HL-60 (cell line): Measurements from ENCODE around the gene SRP9.
"Not testable (repeated sequence)": the region's sequence is repeated elsewhere in the genome, so short reads cannot be mapped to it uniquely, and the experiment has no call there.

ENCODE experiments used
- DNase-seq, 2 experiments: peaks; one replicate each; pipeline ENCODE4 v3.0.0-alpha.2; 2010 to 2020; ENCODE audit warnings: low read depth in 1 of 2, low spot score in 1 of 2
- H3K27ac ChIP-seq: fragments of 250-450 bp; sonication (Bioruptor Pico); replicated peaks from 2 replicates; pipeline ENCODE4 v1.5.1; 2020; ENCODE audit warnings: mild to moderate bottlenecking, moderate library complexity
- H3K27me3 ChIP-seq: fragments of 250-450 bp; sonication (Bioruptor Pico); 2 replicates; pipeline ENCODE4 v1.5.1; 2021; ENCODE audit warnings: mild to moderate bottlenecking, moderate library complexity; ENCODE audit not compliant: insufficient read depth, poor library complexity, severe bottlenecking
- H3K4me3 ChIP-seq: replicated peaks from 2 replicates; pipeline ENCODE4 v1.5.1; 2011; ENCODE audit warnings: mild to moderate bottlenecking, control low read depth, low read length; ENCODE audit not compliant: insufficient read depth
- GABPA ChIP-seq: IDR thresholded peaks from 2 replicates; pipeline ENCODE4 v1.6.1; 2012; ENCODE audit warnings: low read depth
- POLR2AphosphoS5 ChIP-seq: IDR thresholded peaks from 2 replicates; pipeline ENCODE4 v1.6.1; 2012; ENCODE audit warnings: low read depth
- SPI1 ChIP-seq: IDR thresholded peaks from 2 replicates; pipeline ENCODE4 v1.6.1; 2012; ENCODE audit warnings: low read depth, mild to moderate bottlenecking, borderline replicate concordance
- TF ChIP-seq, protein P1 (sequence below): IDR thresholded peaks from 2 replicates; pipeline ENCODE4 v1.6.1; 2012; ENCODE audit warnings: low read depth; ENCODE audit not compliant: insufficient replicate concordance
- TF ChIP-seq, protein P2 (sequence below): IDR thresholded peaks from one replicate; pipeline ENCODE4 v1.5.1; 2011; ENCODE audit warnings: low read length, control low read depth, inconsistent platforms; ENCODE audit not compliant: insufficient read depth

The SRP9 gene

DNA sequence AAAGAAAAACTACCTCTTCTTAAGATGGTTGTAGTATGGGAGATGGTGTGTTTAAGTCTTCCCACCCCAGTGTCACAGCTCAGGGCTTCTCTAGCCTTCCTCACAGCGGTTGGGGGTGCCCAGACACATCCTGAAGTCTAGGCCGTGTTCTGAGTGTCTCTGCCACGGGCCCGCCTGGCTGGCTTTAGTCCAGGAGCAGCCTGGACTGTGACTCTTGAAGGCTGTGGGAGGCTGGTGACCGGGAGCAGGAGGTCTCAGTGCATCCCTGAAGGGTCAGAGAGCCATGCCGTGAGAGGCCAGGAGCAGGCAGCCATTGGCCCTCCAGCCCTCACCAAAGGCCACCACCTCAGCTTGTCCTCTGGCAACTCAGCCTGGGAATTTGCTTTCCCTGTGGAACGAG is 36.8 kb downstream of the SRP9 start:
- TF ChIP-seq, protein P1, sequence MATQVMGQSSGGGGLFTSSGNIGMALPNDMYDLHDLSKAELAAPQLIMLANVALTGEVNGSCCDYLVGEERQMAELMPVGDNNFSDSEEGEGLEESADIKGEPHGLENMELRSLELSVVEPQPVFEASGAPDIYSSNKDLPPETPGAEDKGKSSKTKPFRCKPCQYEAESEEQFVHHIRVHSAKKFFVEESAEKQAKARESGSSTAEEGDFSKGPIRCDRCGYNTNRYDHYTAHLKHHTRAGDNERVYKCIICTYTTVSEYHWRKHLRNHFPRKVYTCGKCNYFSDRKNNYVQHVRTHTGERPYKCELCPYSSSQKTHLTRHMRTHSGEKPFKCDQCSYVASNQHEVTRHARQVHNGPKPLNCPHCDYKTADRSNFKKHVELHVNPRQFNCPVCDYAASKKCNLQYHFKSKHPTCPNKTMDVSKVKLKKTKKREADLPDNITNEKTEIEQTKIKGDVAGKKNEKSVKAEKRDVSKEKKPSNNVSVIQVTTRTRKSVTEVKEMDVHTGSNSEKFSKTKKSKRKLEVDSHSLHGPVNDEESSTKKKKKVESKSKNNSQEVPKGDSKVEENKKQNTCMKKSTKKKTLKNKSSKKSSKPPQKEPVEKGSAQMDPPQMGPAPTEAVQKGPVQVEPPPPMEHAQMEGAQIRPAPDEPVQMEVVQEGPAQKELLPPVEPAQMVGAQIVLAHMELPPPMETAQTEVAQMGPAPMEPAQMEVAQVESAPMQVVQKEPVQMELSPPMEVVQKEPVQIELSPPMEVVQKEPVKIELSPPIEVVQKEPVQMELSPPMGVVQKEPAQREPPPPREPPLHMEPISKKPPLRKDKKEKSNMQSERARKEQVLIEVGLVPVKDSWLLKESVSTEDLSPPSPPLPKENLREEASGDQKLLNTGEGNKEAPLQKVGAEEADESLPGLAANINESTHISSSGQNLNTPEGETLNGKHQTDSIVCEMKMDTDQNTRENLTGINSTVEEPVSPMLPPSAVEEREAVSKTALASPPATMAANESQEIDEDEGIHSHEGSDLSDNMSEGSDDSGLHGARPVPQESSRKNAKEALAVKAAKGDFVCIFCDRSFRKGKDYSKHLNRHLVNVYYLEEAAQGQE: no peak
- no peak for TF ChIP-seq SPI1
- no peak for TF ChIP-seq POLR2AphosphoS5
- no peak for TF ChIP-seq GABPA
- TF ChIP-seq, protein P2, sequence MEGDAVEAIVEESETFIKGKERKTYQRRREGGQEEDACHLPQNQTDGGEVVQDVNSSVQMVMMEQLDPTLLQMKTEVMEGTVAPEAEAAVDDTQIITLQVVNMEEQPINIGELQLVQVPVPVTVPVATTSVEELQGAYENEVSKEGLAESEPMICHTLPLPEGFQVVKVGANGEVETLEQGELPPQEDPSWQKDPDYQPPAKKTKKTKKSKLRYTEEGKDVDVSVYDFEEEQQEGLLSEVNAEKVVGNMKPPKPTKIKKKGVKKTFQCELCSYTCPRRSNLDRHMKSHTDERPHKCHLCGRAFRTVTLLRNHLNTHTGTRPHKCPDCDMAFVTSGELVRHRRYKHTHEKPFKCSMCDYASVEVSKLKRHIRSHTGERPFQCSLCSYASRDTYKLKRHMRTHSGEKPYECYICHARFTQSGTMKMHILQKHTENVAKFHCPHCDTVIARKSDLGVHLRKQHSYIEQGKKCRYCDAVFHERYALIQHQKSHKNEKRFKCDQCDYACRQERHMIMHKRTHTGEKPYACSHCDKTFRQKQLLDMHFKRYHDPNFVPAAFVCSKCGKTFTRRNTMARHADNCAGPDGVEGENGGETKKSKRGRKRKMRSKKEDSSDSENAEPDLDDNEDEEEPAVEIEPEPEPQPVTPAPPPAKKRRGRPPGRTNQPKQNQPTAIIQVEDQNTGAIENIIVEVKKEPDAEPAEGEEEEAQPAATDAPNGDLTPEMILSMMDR: no peak
- no peak overlapping the region for H3K4me3 ChIP-seq
- no peak for DNase-seq
- no peaks in the 10 kb centered on the region for H3K27me3 ChIP-seq
- H3K27ac ChIP-seq: peak overlapping the region; percentile 65; the same call in 1 of the 2 replicates

DNA sequence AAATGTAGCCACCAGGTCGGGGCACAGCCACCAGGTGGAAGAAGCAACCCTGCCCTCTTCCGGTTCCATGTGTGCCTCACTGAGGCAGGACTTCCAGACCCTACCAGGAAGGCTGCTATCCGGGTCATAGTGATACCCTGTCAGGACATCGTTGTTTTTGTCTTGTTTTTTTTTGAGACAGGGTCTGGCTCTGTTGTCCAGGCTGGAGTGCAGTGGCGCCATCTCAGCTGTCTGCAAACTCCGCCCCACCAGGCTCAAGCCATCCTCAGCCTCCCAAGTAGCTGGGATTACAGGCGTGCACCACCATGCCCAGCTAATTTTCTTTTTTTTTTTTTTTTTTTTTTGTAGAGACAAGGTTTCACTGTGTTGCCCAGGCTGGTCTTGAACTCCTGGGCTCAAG is 37.5 kb downstream of the SRP9 start:
- H3K4me3 ChIP-seq, DNase-seq, H3K27ac ChIP-seq, H3K27me3 ChIP-seq: not testable (repeated sequence)

DNA sequence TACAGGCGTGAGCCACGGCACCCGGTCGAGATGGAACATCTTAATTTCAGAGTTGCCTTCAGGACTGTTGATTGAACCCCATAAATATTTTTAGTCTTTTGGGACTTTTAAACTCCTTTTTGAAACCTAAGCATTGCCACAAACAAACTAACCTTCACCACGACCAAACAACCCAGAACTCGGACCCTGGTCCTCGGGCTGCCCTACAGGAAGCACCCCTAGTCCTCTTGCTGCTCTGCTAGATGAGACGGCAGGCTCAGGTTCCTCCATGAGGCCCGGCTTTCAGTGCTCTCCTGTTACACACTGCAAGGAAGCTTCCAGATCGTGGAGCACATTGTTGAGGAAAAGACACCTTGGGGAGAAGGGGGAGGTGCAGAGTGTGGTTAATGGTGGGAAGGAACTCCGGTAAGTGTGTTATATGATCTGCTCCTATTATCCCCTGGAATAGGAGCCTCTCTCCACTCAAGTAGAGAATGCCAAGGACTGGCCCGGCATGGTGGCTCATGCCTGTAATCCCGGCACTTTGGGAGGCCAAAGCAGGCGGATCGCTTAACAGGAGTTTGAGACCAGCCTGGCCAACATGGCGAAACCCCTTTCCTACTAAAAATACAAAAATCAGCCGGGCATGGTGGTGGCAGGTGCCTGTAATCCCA is 38.0 kb downstream of the SRP9 start:
- no peaks in the 10 kb centered on the region for H3K27me3 ChIP-seq
- TF ChIP-seq POLR2AphosphoS5 (no peak), GABPA (no peak), SPI1 (no peak)
- TF ChIP-seq, protein P2: no peak
- TF ChIP-seq, protein P1: no peak
- H3K4me3 ChIP-seq: no peak overlapping the region
- DNase-seq: no peak
- no peak overlapping the region for H3K27ac ChIP-seq

DNA sequence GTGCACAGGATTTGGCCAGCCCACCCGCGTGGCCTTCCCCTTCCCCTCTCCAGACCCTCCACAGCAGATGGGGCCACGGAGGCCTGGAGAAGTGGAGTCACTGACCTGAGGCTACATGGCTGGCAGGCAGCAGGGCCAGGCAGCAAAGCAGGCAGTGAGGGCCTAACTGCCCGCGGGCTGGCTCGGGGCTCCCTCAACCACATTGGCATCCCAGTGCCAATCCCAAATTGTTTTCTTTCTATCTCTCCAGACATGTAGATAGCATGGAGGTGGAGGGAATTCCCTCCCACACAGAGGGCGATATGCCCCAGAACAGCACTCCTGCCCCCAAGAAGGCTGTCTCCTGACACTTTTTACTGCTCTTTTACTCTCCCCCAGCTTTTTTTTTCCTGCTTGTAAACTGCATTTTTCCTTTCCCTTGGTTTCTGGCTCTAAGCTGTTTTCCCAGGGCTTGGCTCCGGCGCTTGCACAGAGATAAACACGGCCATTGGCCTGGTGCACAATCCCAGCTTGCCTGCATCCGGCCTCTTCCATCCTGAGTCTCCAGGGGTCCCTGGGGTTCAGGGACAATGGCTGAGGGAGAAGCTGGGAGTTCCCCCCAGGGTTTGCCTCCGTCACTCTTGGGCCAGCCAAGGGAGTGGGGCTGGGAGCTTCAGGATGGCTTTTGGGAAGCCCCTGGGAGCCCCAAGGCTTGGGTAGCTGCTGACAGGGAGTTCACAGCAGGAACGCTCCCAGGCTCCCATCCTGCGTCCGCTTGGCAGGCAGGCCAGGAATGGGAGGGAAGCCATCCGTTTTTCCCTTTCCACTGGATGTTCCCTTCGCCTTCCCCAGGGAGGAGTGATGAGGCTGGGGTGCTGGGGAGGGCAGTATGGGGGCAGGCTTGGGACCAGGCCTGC is 39.3 kb downstream of the SRP9 start:
- DNase-seq: no peak
- Histone ChIP-seq H3K27ac (peak overlapping the region; percentile 54), H3K4me3 (no peak overlapping the region), H3K27me3 (no peaks in the 10 kb centered on the region)
- TF ChIP-seq GABPA: no peak
- TF ChIP-seq, protein P1: no peak
- TF ChIP-seq POLR2AphosphoS5: no peak
- TF ChIP-seq, protein P2: no peak
- no peak for TF ChIP-seq SPI1
